ENCODE results near the gene ERVFRD-1.

- TF ChIP-seq EZH2 (IDR thresholded peaks at IDR 0.05; ENCODE audit: insufficient read depth, poor library complexity, severe bottlenecking) (no peak), EZH2phosphoT487 (IDR thresholded peaks at IDR 0.05; ENCODE audit: insufficient read depth, low read depth) (no peak)
These were observed 18.5 kb upstream of the ERVFRD-1 start for GRCh38 chr6:11129908-11130565.

Measured in GM23248 (cell line).